T-cell (primary cell): ENCODE data around the gene CDC37L1. TPM values are rescaled to one million over a fixed set of nuclear protein-coding genes. Genes with fewer than 3 reads are reported as not detected.

Experiments used
- ATAC-seq, 4 experiments: fragments of 200-7000 bp in 3 of 4; fragments of 150-1000 bp in 1 of 4; cut with Tn5 transposase; replicated peaks in 1 of 4; 1 replicate in 3 of 4; 2 replicates in 1 of 4; pipeline ENCODE4 v1.10.0; 2021; ENCODE audit warnings: moderate library complexity in 3 of 4, mild to moderate bottlenecking in 2 of 4, moderate number of reproducible peaks in 1 of 4
- CTCF ChIA-PET, 2 donors: fragments of 300-600 bp; sonication (Branson Sonifier 250); formaldehyde crosslinking; loops; one replicate each; lab custom pipeline; 2022; ENCODE audit warnings: antibody characterized with exemption in 2 of 2; lab: Charles Lee
- POLR2A ChIA-PET, 2 donors: fragments of 300-600 bp; sonication (Branson Sonifier 250); formaldehyde crosslinking; loops; one replicate each; lab custom pipeline; 2022; ENCODE audit warnings: antibody characterized with exemption in 2 of 2; lab: Charles Lee
- DNase-seq, 35 experiments: peaks; one replicate each; pipeline versions ENCODE4 v3.0.0 to v3.0.0-alpha.2; 2013 to 2023
- H3K27ac ChIP-seq: one replicate; pipeline ENCODE4 v1.5.1; 2013; ENCODE audit warnings: low read length
- H3K27me3 ChIP-seq, 2 experiments: replicated peaks in 1 of 2; 1 replicate in 1 of 2; 2 replicates in 1 of 2; pipeline versions ENCODE4 v1.6.1 to v1.7.0; 2013; ENCODE audit warnings: low read length in 1 of 2, mixed read lengths in 1 of 2; ENCODE audit not compliant: control insufficient read depth in 2 of 2, insufficient read depth in 2 of 2; ENCODE audit errors: extremely low read depth in 1 of 2
- H3K36me3 ChIP-seq, 2 donors: 1 replicate in 1 of 2; 2 replicates in 1 of 2; pipeline versions ENCODE4 v1.6.1 to v1.7.0; 2013; ENCODE audit warnings: low read length in 1 of 2; ENCODE audit not compliant: control insufficient read depth in 2 of 2, insufficient read depth in 1 of 2; ENCODE audit errors: extremely low read depth in 1 of 2
- H3K4me1 ChIP-seq, 2 experiments: 1 replicate in 1 of 2; 2 replicates in 1 of 2; pipeline versions ENCODE4 v1.6.1 to v1.7.0; 2013; ENCODE audit warnings: low read length in 2 of 2, mixed read lengths in 1 of 2; ENCODE audit not compliant: insufficient read depth in 2 of 2, control insufficient read depth in 1 of 2; ENCODE audit errors: extremely low read depth in 1 of 2
- H3K4me3 ChIP-seq, 2 donors: 1 replicate in 1 of 2; 2 replicates in 1 of 2; pipeline versions ENCODE4 v1.5.1 to v1.7.0; 2013; ENCODE audit warnings: mild to moderate bottlenecking in 2 of 2, low read length in 1 of 2, moderate library complexity in 1 of 2; ENCODE audit not compliant: control insufficient read depth in 1 of 2; ENCODE audit errors: extremely low read depth in 1 of 2
- H3K9me3 ChIP-seq: 2 replicates; pipeline ENCODE4 v1.7.0; 2013
- H3K27ac Mint-ChIP-seq, 2 donors: one replicate each; pipeline ENCODE4 v1.8.0; 2020 to 2021; ENCODE audit warnings: mild to moderate bottlenecking in 2 of 2, mixed read lengths in 2 of 2
- H3K27me3 Mint-ChIP-seq, 2 donors: one replicate each; pipeline ENCODE4 v1.8.0; 2021 to 2022; ENCODE audit warnings: mixed read lengths in 2 of 2
- H3K36me3 Mint-ChIP-seq: one replicate; pipeline ENCODE4 v1.8.0; 2021; ENCODE audit warnings: mixed read lengths
- H3K4me1 Mint-ChIP-seq, 3 donors: one replicate each; pipeline ENCODE4 v1.8.0; 2020 to 2022; ENCODE audit warnings: mixed read lengths in 3 of 3, mild to moderate bottlenecking in 1 of 3
- H3K4me3 Mint-ChIP-seq, 3 donors: one replicate each; pipeline ENCODE4 v1.8.0; 2020 to 2022; ENCODE audit warnings: mild to moderate bottlenecking in 3 of 3, mixed read lengths in 3 of 3, moderate library complexity in 3 of 3
- H3K9me3 Mint-ChIP-seq, 3 donors: one replicate each; pipeline ENCODE4 v1.8.0; 2020 to 2022; ENCODE audit warnings: mixed read lengths in 3 of 3
- WGBS: methylation state at CpG from one replicate; pipeline ENCODE4 v1.1.5; 2013; ENCODE audit warnings: missing lambda C conversion rate; ENCODE audit not compliant: insufficient coverage; 5-methylcytosine and 5-hydroxymethylcytosine counted together
- total RNA-seq, 35 experiments: library from RNA in 6 of 35; stranded (reverse) in 6 of 35; fragments of 120-200 nt in 1 of 35; gene quantifications; one replicate each; pipeline versions ENCODE4 v1.2.1 to v1.2.4 and lab custom pipeline; 2013 to 2026

The CDC37L1 gene
- total RNA-seq, 5 donors from 2014 or later (not counting 1 experiment from before 2014, with no cell fraction given) = 20.6 to 26.8 (median 23.7) TPM

- 95% methylated on average over 10 of the region's 19 CpGs for WGBS
- Mint-ChIP-seq H3K36me3 (peaks cover 3% of the 10 kb centered on the region), H3K27ac (peak overlapping the region in 1 of 2 donors; percentile 80), H3K4me1 (peaks cover 43 to 56% (median 50%) of the 10 kb centered on the region in 3 donors), H3K4me3 (peak overlapping the region; percentile 85 to 91 (median 85)), H3K9me3 (no peaks in the 10 kb centered on the region), H3K27me3 (no peaks in the 10 kb centered on the region)
- ChIA-PET CTCF (interaction anchor here in 1 of 2 donors (0.7 kb wide), 1 partner anchor 99 kb away, joined by 8 read pairs; no protein-coding TSS in a partner anchor), POLR2A (no interaction called here)
- peaks cover 2 to 33% of the 10 kb centered on the region in 2 experiments for H3K4me1 ChIP-seq
- H3K27me3 ChIP-seq = no peaks in the 10 kb centered on the region
- ATAC-seq (no peak), DNase-seq (no peak)
- H3K9me3 ChIP-seq = no peaks in the 10 kb centered on the region
- no peaks in the 10 kb centered on the region for H3K36me3 ChIP-seq
- no peak overlapping the region for H3K27ac ChIP-seq
- no peak overlapping the region for H3K4me3 ChIP-seq
Measured at GRCh38 chr9:4738866-4739586, 59.7 kb downstream of the CDC37L1 start.

GRCh38 chr9:4739587-4740387 is 60.4 kb downstream of the CDC37L1 start:
- Histone ChIP-seq H3K27me3 (no peaks in the 10 kb centered on the region), H3K4me3 (peak overlapping the region; percentile 80 to 82), H3K27ac (peak overlapping the region; percentile 43), H3K36me3 (no peaks in the 10 kb centered on the region), H3K9me3 (no peaks in the 10 kb centered on the region), H3K4me1 (peaks cover 2 to 29% of the 10 kb centered on the region in 2 experiments)
- POLR2A ChIA-PET = interaction anchor here (0.5 to 1.2 kb wide), 7 partner anchors 10 to 1213 kb away, joined by 3 to 6 read pairs (median 4); partner anchors contain the start of gene SPATA6L (in 1 of the 2)
- H3K36me3 Mint-ChIP-seq = peaks cover under 1% of the 10 kb centered on the region
- H3K4me3 Mint-ChIP-seq = peak overlapping the region; percentile 85 to 91 (median 85)
- no peaks in the 10 kb centered on the region for H3K27me3 Mint-ChIP-seq
- ATAC-seq = no peak
- H3K27ac Mint-ChIP-seq = peak overlapping the region; percentile 80 to 86
- no peak for DNase-seq
- CTCF ChIA-PET = interaction anchor here (0.7 to 1.3 kb wide), 9 partner anchors 11 to 135 kb away, joined by 3 to 8 read pairs (median 3); no protein-coding TSS in a partner anchor
- H3K9me3 Mint-ChIP-seq = no peaks in the 10 kb centered on the region
- whole genome bisulfite sequencing = 92% methylated on average over 5 of the region's 26 CpGs
- H3K4me1 Mint-ChIP-seq = peaks cover 38 to 48% (median 43%) of the 10 kb centered on the region in 3 donors

- Mint-ChIP-seq H3K4me3 (peak overlapping the region; percentile 85 to 91 (median 85)), H3K27ac (peak overlapping the region; percentile 80 to 86), H3K9me3 (no peaks in the 10 kb centered on the region), H3K27me3 (no peaks in the 10 kb centered on the region), H3K4me1 (peaks cover 37 to 47% (median 40%) of the 10 kb centered on the region in 3 donors), H3K36me3 (no peaks in the 10 kb centered on the region)
- peak overlapping the region; percentile 43 for H3K27ac ChIP-seq
- ATAC-seq = no peak
- no peaks in the 10 kb centered on the region for H3K27me3 ChIP-seq
- H3K4me3 ChIP-seq = peak overlapping the region; percentile 80 to 82
- peaks cover 2 to 27% of the 10 kb centered on the region in 2 experiments for H3K4me1 ChIP-seq
- H3K36me3 ChIP-seq = no peaks in the 10 kb centered on the region
- WGBS = 0% methylated on average over 3 of the region's 4 CpGs
- DNase-seq = no peak
- no peaks in the 10 kb centered on the region for H3K9me3 ChIP-seq
- ChIA-PET CTCF (interaction anchor here (0.8 to 1.3 kb wide), 8 partner anchors 10 to 136 kb away, joined by 3 to 4 read pairs (median 3); no protein-coding TSS in a partner anchor), POLR2A (interaction anchor here (0.5 to 1.4 kb wide), 10 partner anchors 10 to 1213 kb away, joined by 3 to 6 read pairs (median 4); partner anchors contain the start of gene SPATA6L (in 1 of the 2))
Measured at GRCh38 chr9:4740388-4740637, 60.9 kb downstream of the CDC37L1 start.

GRCh38 chr9:4740638-4741364 is 61.4 kb downstream of the CDC37L1 start, which contains the start of gene AK3:
AK3 (minus strand) TSS chr9:4741202; CDS start chr9:4741087, 115 bp downstream.
- H3K27ac Mint-ChIP-seq = peak within 1 kb of the TSS; percentile 87 to 89
- ChIA-PET CTCF (interaction anchor here (0.5 to 1.3 kb wide), 10 partner anchors 10 to 136 kb away, joined by 3 to 5 read pairs (median 3); no protein-coding TSS in a partner anchor), POLR2A (interaction anchor here (0.5 to 1.4 kb wide), 11 partner anchors 9 to 1698 kb away, joined by 3 to 6 read pairs (median 4); partner anchors contain the start of gene SPATA6L (in 1 of the 2))
- ATAC-seq (peak; percentile 92 to 95 (median 94)), DNase-seq (peak; percentile 64 to 91 (median 84))
- H3K9me3 Mint-ChIP-seq = no peaks in the 10 kb centered on the region
- peak within 1 kb of the TSS; percentile 79 for H3K27ac ChIP-seq
- peak within 1 kb of the TSS; percentile 80 to 82 for H3K4me3 ChIP-seq
- 0% methylated on average over 77 of the region's 84 CpGs for WGBS
- peak within 1 kb of the TSS; percentile 85 to 91 (median 85) for H3K4me3 Mint-ChIP-seq
- no peaks in the 10 kb centered on the region for H3K27me3 Mint-ChIP-seq
- H3K36me3 Mint-ChIP-seq = no peaks in the 10 kb centered on the region
- H3K36me3 ChIP-seq = no peaks in the 10 kb centered on the region
- H3K4me1 Mint-ChIP-seq = peaks cover 37 to 47% (median 40%) of the 10 kb centered on the region in 3 donors
- H3K27me3 ChIP-seq = no peaks in the 10 kb centered on the region
- H3K4me1 ChIP-seq = peaks cover 2 to 27% of the 10 kb centered on the region in 2 experiments
- no peaks in the 10 kb centered on the region for H3K9me3 ChIP-seq

GRCh38 chr9:4741365-4742089 is 62.2 kb downstream of the CDC37L1 start:
- Histone ChIP-seq H3K27ac (peak overlapping the region; percentile 79), H3K36me3 (no peaks in the 10 kb centered on the region), H3K27me3 (no peaks in the 10 kb centered on the region), H3K4me3 (peak overlapping the region; percentile 63 to 80), H3K9me3 (no peaks in the 10 kb centered on the region), H3K4me1 (peaks cover 2 to 27% of the 10 kb centered on the region in 2 experiments)
- ChIA-PET CTCF (interaction anchor here (0.8 to 1.2 kb wide), 4 partner anchors 10 to 137 kb away, joined by 3 read pairs; no protein-coding TSS in a partner anchor), POLR2A (interaction anchor here (0.5 to 1.4 kb wide), 4 partner anchors 27 to 1214 kb away, joined by 3 to 8 read pairs (median 4); no protein-coding TSS in a partner anchor)
- peak in 3 of 4 experiments; percentile 5 to 21 (median 6) for ATAC-seq
- H3K27ac Mint-ChIP-seq = peak overlapping the region; percentile 87 to 89
- WGBS = 3% methylated on average over 48 of the region's 54 CpGs
- no peaks in the 10 kb centered on the region for H3K9me3 Mint-ChIP-seq
- H3K4me1 Mint-ChIP-seq = peaks cover 35 to 43% (median 36%) of the 10 kb centered on the region in 3 donors
- no peaks in the 10 kb centered on the region for H3K27me3 Mint-ChIP-seq
- H3K4me3 Mint-ChIP-seq = peak overlapping the region; percentile 85 to 91 (median 85)
- H3K36me3 Mint-ChIP-seq = no peaks in the 10 kb centered on the region
- DNase-seq = peak in 10 of 35 experiments; percentile 1 to 28 (median 4)
